Cardiac muscle cell (in vitro differentiated cells and primary cell): ENCODE data around the gene RASD1. TPM values are rescaled to one million over a fixed set of nuclear protein-coding genes. Genes with fewer than 3 reads are reported as not detected.

Experiments
- DNase-seq, 2 donors: peaks; one replicate each; pipeline versions ENCODE4 v3.0.0 to v3.0.0-alpha.2; 2010 to 2017; ENCODE audit warnings: low read depth in 1 of 2, low spot score in 1 of 2
- H3K27ac ChIP-seq: fragments of 200-600 bp; sonication (generic); 2 replicates; pipeline ENCODE4 v1.5.1; 2016
- H3K27me3 ChIP-seq: fragments of 200-600 bp; sonication (generic); 2 replicates; pipeline ENCODE4 v1.6.0; 2016; ENCODE audit warnings: control low read depth
- H3K36me3 ChIP-seq: fragments of 200-600 bp; sonication (generic); 2 replicates; pipeline ENCODE4 v1.5.1; 2016; ENCODE audit warnings: control low read depth
- H3K4me1 ChIP-seq: fragments of 200-600 bp; sonication (generic); 2 replicates; pipeline ENCODE4 v1.8.1; 2017; ENCODE audit warnings: low read depth, mild to moderate bottlenecking, mixed run types
- H3K4me3 ChIP-seq: fragments of 200-600 bp; sonication (generic); 2 replicates; pipeline ENCODE4 v1.5.1; 2016; ENCODE audit warnings: mild to moderate bottlenecking
- H3K9me3 ChIP-seq: fragments of 200-600 bp; sonication (generic); 2 replicates; pipeline ENCODE4 v1.5.1; 2017; ENCODE audit warnings: low read depth, mild to moderate bottlenecking, control low read depth
- polyA plus RNA-seq: library from polyadenylated mRNA; unstranded; fragments of >200 nt; fragmentation: Nextera tagmentation; extraction: Ambion mirVana; gene quantifications from 2 replicates; pipeline ENCODE4 v1.2.1, GENCODE V29; 2016
- total RNA-seq: library from RNA; depleted of rRNA; stranded (reverse); fragments of >200 nt; gene quantifications from 2 replicates; pipeline ENCODE4 v1.2.3, GENCODE V29; 2016
- TF ChIP-seq, protein P1 (sequence below): IDR thresholded peaks from 2 replicates; pipeline ENCODE4 v1.5.1; 2012; ENCODE audit warnings: low read depth, mild to moderate bottlenecking, low read length

RASD1 gene
- total and polyA plus RNA-seq, 2 experiments from 2014 or later, result 24.3 to 28.4 TPM

DNA sequence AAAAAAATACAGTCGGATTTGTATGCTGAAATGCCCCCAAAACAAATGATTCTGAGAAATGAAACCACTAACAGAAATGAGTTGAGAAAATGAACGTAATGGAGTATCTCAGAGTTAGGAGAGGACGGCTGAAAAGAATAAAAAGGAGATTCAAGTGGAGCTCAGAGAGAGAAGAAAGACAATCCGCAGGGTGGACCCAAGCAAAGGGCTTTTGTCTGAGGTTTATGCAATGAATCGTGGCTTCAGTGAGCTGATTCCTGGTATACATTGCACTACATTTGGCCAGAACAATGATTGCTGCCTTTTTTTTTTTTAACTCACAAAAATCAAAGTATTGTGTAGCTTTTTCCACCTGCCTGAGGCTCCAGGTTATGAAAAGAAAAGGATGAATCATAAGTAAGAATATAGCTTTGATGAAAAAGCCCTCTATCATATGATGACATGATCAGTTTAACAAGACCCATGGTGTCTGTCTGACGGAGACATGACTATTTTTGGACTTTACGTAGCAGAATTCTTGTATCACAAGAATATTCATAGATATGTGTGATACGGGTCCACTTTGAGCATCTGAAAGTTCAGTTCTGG lies 23.8 kb downstream of the RASD1 start:
- H3K36me3 ChIP-seq, result no peaks in the 10 kb centered on the region
- TF ChIP-seq, protein P1, sequence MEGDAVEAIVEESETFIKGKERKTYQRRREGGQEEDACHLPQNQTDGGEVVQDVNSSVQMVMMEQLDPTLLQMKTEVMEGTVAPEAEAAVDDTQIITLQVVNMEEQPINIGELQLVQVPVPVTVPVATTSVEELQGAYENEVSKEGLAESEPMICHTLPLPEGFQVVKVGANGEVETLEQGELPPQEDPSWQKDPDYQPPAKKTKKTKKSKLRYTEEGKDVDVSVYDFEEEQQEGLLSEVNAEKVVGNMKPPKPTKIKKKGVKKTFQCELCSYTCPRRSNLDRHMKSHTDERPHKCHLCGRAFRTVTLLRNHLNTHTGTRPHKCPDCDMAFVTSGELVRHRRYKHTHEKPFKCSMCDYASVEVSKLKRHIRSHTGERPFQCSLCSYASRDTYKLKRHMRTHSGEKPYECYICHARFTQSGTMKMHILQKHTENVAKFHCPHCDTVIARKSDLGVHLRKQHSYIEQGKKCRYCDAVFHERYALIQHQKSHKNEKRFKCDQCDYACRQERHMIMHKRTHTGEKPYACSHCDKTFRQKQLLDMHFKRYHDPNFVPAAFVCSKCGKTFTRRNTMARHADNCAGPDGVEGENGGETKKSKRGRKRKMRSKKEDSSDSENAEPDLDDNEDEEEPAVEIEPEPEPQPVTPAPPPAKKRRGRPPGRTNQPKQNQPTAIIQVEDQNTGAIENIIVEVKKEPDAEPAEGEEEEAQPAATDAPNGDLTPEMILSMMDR, result no peak
- H3K27ac ChIP-seq, result no peak overlapping the region
- H3K4me1 ChIP-seq, result no peaks in the 10 kb centered on the region
- no peak for DNase-seq
- no peaks in the 10 kb centered on the region for H3K9me3 ChIP-seq
- no peak overlapping the region for H3K4me3 ChIP-seq
- H3K27me3 ChIP-seq, result peaks cover 26% of the 10 kb centered on the region

DNA sequence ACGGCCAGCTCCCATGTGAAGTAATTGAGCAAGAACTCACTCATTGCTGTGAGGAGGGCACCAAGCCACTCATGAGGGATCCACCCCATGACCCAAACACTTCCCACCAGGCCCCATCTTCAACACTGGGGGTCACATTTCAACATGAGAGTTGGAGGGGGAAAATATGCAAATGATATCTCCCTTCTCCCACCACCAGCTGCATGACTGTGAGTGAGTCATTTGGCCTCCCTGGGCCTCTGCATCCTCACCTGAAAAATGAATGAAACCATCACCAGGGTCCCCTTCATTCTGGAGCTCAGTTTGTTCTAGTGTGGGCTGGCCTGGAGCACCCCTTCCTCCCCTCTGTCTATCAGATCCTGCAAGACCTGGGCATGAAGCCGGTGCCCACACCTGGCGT lies 26.2 kb downstream of the RASD1 start:
- Histone ChIP-seq H3K4me1 (no peaks in the 10 kb centered on the region), H3K27ac (no peak overlapping the region), H3K27me3 (peaks cover 39% of the 10 kb centered on the region), H3K9me3 (no peaks in the 10 kb centered on the region), H3K36me3 (no peaks in the 10 kb centered on the region), H3K4me3 (no peak overlapping the region)
- TF ChIP-seq, protein P1, result no peak
- no peak for DNase-seq

DNA sequence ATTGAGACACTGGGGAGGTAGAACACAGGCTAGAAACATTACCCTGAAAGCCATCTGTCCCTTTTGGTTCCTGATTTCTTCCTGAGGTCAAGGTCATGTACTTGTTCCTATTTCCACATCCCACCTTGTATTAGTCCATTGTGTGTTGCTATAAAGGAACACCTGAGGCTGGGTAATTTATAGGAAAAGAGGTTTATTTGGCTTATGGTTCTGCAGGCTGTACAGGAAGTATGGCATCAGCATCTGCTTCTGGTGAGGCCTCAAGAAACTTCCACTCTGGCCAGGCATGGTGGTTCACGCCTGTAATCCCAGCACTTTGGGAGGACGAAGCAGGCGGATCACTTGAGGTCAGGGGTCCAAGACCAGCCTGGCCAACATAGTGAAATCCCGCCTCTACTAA lies 26.8 kb downstream of the RASD1 start:
- no peak overlapping the region for H3K27ac ChIP-seq
- H3K9me3 ChIP-seq, result no peaks in the 10 kb centered on the region
- no peak overlapping the region for H3K4me3 ChIP-seq
- no peak for DNase-seq
- H3K36me3 ChIP-seq, result no peaks in the 10 kb centered on the region
- TF ChIP-seq, protein P1, result no peak
- H3K27me3 ChIP-seq, result peaks cover 45% of the 10 kb centered on the region
- no peaks in the 10 kb centered on the region for H3K4me1 ChIP-seq

DNA sequence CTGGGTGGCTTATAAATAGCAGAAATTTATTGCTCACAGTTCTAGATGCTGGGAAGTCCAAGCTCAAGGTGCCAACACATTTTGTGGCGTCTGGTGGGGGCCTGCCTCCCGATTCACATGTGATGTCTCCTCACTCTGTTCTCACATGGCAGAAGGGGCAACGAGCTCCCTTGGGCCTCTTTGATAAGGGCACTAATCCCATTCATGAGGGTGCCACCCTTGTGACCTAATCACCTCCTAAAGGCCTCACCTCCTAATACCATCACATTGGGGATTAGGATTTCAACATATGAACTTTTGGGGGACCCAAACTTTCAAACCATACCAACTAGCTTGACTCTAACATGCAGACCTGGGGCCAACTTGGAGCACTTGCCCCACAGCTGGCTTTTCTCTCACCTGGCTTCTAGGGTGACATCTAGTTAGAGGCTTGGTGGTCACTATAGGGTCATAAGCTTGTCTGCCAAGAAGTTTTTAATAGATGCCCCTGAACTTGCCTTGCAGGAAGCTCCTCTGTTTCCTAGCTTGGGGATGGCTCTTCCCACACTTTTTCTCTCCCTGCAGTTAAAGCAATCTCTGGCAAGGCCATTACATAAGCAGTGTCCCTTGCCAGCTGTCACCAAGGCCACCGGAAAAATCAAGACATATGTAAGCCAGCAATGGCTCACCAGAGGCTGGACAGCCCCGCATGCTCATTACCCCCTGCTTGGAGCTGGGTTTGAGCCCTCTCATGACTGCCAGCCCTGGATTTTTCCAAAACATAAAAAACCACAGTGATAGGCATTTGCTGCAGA lies 27.8 kb downstream of the RASD1 start:
- no peaks in the 10 kb centered on the region for H3K36me3 ChIP-seq

DNA sequence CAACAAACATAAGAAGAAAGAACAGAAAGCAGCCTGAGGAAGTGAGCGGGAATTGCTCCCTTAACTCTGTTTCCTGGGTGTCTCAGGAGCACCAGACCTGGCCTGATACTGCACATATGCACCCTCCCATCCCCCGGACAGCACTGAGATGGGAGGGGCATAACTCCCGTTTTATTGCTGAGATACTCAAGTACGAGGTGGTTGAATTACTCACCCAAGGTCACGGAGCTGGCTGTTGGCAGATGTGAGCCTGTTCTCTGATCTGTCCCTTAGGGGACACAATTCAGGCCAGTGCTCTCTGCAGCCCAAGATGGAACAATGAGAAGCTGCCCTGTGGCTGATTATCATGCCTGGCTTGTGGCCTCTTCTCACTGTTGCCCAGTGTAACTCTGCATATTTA lies 28.5 kb downstream of the RASD1 start:
- Histone ChIP-seq H3K4me3 (no peak overlapping the region), H3K4me1 (no peaks in the 10 kb centered on the region), H3K27me3 (peaks cover 45% of the 10 kb centered on the region), H3K9me3 (no peaks in the 10 kb centered on the region), H3K36me3 (no peaks in the 10 kb centered on the region), H3K27ac (no peak overlapping the region)
- no peak for DNase-seq
- TF ChIP-seq, protein P1, result no peak

More for the DNA sequence above, 27.8 kb downstream of the RASD1 start:
- Histone ChIP-seq H3K4me3 (no peak overlapping the region), H3K27ac (no peak overlapping the region), H3K4me1 (no peaks in the 10 kb centered on the region), H3K27me3 (peaks cover 52% of the 10 kb centered on the region), H3K9me3 (no peaks in the 10 kb centered on the region)
- DNase-seq, result no peak
- TF ChIP-seq, protein P1, result no peak
